ENCODE measurements around the gene ZSWIM4. TPM values are rescaled to one million over a fixed set of nuclear protein-coding genes. Genes with fewer than 3 reads are reported as not detected.
A peak's percentile ranks its signal among the peaks of the same experiment; 100 is the strongest.

ZSWIM4 gene
- total RNA-seq, 2 donors from 2014 or later = 11.1 to 12.0 TPM

- peak overlapping the region; percentile 94 for H3K27ac Mint-ChIP-seq
- H3K4me1 Mint-ChIP-seq (ENCODE audit: low read depth) = peaks cover 65% of the 10 kb centered on the region
- peaks cover 9 to 16% of the 10 kb centered on the region in 2 donors for H3K36me3 Mint-ChIP-seq (ENCODE audit: insufficient read depth in 2 of 2)
- H3K27me3 Mint-ChIP-seq (ENCODE audit: low read depth) = no peaks in the 10 kb centered on the region
- DNase-seq (no peak), ATAC-seq (replicated peaks in 1 of 2) (no peak)
- H3K9me3 Mint-ChIP-seq = no peaks in the 10 kb centered on the region
- H3K4me3 Mint-ChIP-seq = peak overlapping the region; percentile 91 to 96
These were observed 43.3 kb downstream of the ZSWIM4 start for GRCh38 chr19:13838435-13839129.

- peaks cover 7 to 12% of the 10 kb centered on the region in 2 donors for H3K36me3 Mint-ChIP-seq (ENCODE audit: insufficient read depth in 2 of 2)
- DNase-seq (peak; percentile 88 to 90), ATAC-seq (replicated peaks in 1 of 2) (peak; percentile 60 to 67)
- peak overlapping the region; percentile 90 for H3K27ac Mint-ChIP-seq
- H3K4me3 Mint-ChIP-seq = peak overlapping the region; percentile 91 to 96
- no peaks in the 10 kb centered on the region for H3K9me3 Mint-ChIP-seq
- H3K4me1 Mint-ChIP-seq (ENCODE audit: low read depth) = peaks cover 65% of the 10 kb centered on the region
- H3K27me3 Mint-ChIP-seq (ENCODE audit: low read depth) = no peaks in the 10 kb centered on the region
These were observed 44.1 kb downstream of the ZSWIM4 start for GRCh38 chr19:13839130-13839937.

- ATAC-seq (replicated peaks in 1 of 2) = peak in 1 of 2 donors; percentile 38
- H3K27ac Mint-ChIP-seq = peak overlapping the region; percentile 90
These were observed 44.7 kb downstream of the ZSWIM4 start for GRCh38 chr19:13839938-13840304.

GRCh38 chr19:13840305-13841085, 45.3 kb downstream of the ZSWIM4 start:
- no peaks in the 10 kb centered on the region for H3K27me3 Mint-ChIP-seq (ENCODE audit: low read depth)
- DNase-seq = peak; percentile 59 to 71
- ATAC-seq (replicated peaks in 1 of 2) = peak; percentile 3 to 23
- peaks cover 68% of the 10 kb centered on the region for H3K4me1 Mint-ChIP-seq (ENCODE audit: low read depth)
- H3K27ac Mint-ChIP-seq = peak overlapping the region; percentile 90
- H3K36me3 Mint-ChIP-seq (ENCODE audit: insufficient read depth in 2 of 2) = peaks cover 7 to 11% of the 10 kb centered on the region in 2 donors
- H3K9me3 Mint-ChIP-seq = no peaks in the 10 kb centered on the region
- peak overlapping the region; percentile 91 to 96 for H3K4me3 Mint-ChIP-seq

More at GRCh38 chr19:13839938-13840304, 44.7 kb downstream of the ZSWIM4 start:
- peaks cover 65% of the 10 kb centered on the region for H3K4me1 Mint-ChIP-seq (ENCODE audit: low read depth)
- H3K4me3 Mint-ChIP-seq = peak overlapping the region; percentile 91 to 96
- no peaks in the 10 kb centered on the region for H3K9me3 Mint-ChIP-seq
- no peak for DNase-seq
- H3K36me3 Mint-ChIP-seq (ENCODE audit: insufficient read depth in 2 of 2) = peaks cover 7 to 11% of the 10 kb centered on the region in 2 donors
- no peaks in the 10 kb centered on the region for H3K27me3 Mint-ChIP-seq (ENCODE audit: low read depth)

DNA sequence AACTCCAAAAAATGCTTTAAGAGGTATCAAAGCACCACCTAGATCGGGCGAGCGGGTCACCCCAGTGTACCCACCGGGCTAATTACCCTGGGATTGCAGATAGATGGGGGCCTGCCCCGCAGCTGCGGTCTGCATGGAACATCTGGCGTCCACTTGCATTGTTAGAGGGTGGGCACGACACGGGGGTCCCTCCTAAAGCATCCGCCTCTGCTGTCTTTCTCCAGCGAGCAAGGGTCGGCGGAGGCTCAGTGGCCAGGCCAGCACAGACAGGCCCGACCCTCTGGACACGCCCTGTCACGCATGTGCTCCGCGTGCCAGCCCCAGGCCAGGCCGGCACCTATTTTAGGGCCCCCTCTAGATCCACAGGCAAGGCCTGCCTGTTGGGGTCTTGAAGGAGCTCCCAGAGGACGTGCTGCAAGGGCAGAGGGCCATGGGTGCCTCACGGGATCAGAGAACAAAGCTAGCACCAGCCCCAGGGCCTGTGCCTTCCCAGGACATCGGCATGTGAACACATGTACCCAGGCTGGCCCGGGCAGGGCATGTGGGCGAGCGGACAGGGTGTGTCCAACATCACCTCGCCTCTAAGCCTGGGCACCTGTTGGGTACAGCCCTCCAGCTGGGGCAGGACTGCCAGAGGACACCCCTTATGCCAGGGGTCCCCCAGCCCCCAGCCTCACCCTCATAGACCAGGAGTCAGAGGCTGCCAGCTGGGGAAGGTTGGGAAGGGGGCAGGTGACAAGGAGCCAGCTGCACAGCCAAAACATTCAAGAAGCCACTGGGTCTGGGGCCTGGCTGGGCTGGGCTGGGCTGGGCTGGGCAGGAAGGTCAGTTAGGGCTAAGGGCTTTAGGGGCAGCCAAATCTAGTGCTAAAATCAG, 46.1 kb downstream of the ZSWIM4 start:
- peaks cover 7 to 11% of the 10 kb centered on the region in 2 donors for H3K36me3 Mint-ChIP-seq (ENCODE audit: insufficient read depth in 2 of 2)
- no peak for ATAC-seq (replicated peaks in 1 of 2)

GRCh38 chr19:13841962-13842290, 46.7 kb downstream of the ZSWIM4 start:
- no peak for DNase-seq
- H3K27ac Mint-ChIP-seq = peak overlapping the region; percentile 90
- H3K27me3 Mint-ChIP-seq (ENCODE audit: low read depth) = no peaks in the 10 kb centered on the region
- H3K36me3 Mint-ChIP-seq (ENCODE audit: insufficient read depth in 2 of 2) = peaks cover 7 to 10% of the 10 kb centered on the region in 2 donors
- H3K4me3 Mint-ChIP-seq = peak overlapping the region; percentile 91 to 96
- no peaks in the 10 kb centered on the region for H3K9me3 Mint-ChIP-seq
- peaks cover 76% of the 10 kb centered on the region for H3K4me1 Mint-ChIP-seq (ENCODE audit: low read depth)
- ATAC-seq (replicated peaks in 1 of 2) = no peak

More for the DNA sequence above, 46.1 kb downstream of the ZSWIM4 start:
- Mint-ChIP-seq H3K27me3 (ENCODE audit: low read depth) (no peaks in the 10 kb centered on the region), H3K4me3 (peak overlapping the region; percentile 91 to 96), H3K27ac (peak overlapping the region; percentile 90), H3K9me3 (no peaks in the 10 kb centered on the region), H3K4me1 (ENCODE audit: low read depth) (peaks cover 72% of the 10 kb centered on the region)
- DNase-seq = peak; percentile 37 to 57

DNA sequence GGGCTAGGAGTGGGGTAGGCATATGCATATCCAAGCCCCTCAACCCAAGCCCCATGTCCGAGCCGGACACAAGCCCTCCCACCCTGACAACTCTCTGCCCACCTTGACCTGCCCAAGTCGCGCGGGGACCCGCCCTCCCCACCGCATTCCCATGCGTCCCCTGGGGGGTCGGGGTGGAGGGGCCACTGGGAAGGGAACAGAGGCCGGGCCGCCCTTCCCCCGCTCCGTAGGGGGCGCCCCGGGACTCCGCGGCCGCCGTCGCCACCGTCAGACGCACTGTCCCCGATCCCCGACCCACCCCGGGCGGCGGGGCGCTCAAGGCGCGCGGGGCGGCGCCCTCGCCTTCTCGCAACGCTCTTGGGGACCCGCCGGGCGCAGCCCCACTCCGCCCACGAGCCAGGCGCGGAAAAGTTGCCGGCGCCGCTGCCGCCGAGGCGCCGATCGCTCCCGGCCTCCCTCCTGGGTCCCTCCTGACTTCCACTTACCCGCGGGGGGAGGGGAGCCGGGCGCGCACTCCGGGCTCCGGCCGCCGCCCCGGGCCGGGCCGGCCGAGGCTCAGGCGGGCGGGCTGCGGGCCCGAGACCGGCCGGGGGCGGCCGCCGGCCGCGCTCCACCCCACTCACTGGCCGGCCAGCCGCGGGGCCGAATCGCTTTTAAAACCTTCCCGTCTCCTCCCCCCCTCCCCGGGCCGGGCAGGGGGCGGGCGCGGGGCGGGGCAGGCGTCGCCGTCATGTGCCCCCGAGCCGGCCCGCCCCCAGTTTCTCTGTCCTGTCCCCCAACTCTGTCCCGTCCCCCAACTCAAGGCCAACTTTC, 47.3 kb downstream of the ZSWIM4 start:
- Mint-ChIP-seq H3K27ac (peak overlapping the region; percentile 90), H3K9me3 (no peaks in the 10 kb centered on the region), H3K4me1 (ENCODE audit: low read depth) (peaks cover 70% of the 10 kb centered on the region), H3K36me3 (ENCODE audit: insufficient read depth in 2 of 2) (peaks cover 7 to 10% of the 10 kb centered on the region in 2 donors), H3K4me3 (peak overlapping the region; percentile 91 to 96), H3K27me3 (ENCODE audit: low read depth) (no peaks in the 10 kb centered on the region)
- DNase-seq = peak; percentile 76 to 83
- peak in 1 of 2 donors; percentile 2 for ATAC-seq (replicated peaks in 1 of 2)

DNA sequence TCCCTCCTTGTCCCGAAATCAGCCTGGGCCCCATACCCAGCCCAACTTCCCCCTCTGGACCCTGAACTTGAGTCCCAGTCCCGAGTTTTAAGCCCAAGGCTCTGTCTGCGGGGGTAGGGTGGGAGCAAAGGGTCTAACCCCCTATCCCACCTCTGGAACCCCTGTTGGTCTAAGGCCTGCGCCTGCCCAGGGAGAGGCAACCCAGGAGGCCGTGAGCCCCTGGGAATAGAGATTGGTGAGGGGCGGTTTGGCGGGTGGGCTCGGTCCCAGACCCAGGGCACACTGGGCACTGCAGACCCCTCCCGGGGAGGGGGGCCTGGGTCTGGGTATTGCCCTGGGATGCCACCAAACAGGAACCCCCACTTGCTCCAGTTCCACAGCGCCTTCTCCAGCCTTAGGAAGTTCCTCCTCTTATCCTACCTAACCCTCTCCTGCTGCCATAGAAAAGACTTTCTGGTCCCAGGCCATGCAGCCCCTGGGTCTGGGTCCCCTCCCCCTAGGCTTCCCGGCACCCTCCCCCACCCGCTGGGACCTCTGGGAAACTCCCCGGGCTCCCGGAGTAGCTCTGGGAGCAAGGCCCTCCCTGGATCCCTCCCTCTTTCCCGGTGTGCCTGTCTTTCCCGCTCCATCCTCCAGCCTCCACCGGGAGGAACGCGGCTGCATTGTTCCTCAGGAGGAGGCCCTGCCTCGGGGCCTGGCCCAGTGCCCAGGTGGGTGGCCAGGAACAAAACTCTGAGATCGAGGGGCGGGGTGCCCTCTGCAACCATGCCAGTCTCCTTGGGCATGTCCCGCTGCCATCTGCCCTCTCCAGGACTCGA, 48.1 kb downstream of the ZSWIM4 start:
- H3K4me1 Mint-ChIP-seq (ENCODE audit: low read depth) = peaks cover 63% of the 10 kb centered on the region
- H3K27ac Mint-ChIP-seq = peak overlapping the region; percentile 85
- ATAC-seq (replicated peaks in 1 of 2) (no peak), DNase-seq (peak in 1 of 2 donors; percentile 4)
- peak overlapping the region; percentile 79 to 96 for H3K4me3 Mint-ChIP-seq
- peaks cover 7% of the 10 kb centered on the region in 2 donors for H3K36me3 Mint-ChIP-seq (ENCODE audit: insufficient read depth in 2 of 2)
- H3K9me3 Mint-ChIP-seq = no peaks in the 10 kb centered on the region
- no peaks in the 10 kb centered on the region for H3K27me3 Mint-ChIP-seq (ENCODE audit: low read depth)

- peak in 1 of 2 donors; percentile 2 for DNase-seq
- H3K27ac Mint-ChIP-seq = peak overlapping the region; percentile 80
- peaks cover 60% of the 10 kb centered on the region for H3K4me1 Mint-ChIP-seq (ENCODE audit: low read depth)
- H3K36me3 Mint-ChIP-seq (ENCODE audit: insufficient read depth in 2 of 2) = peaks cover 7% of the 10 kb centered on the region in 2 donors
- no peak for ATAC-seq (replicated peaks in 1 of 2)
- H3K27me3 Mint-ChIP-seq (ENCODE audit: low read depth) = no peaks in the 10 kb centered on the region
- no peaks in the 10 kb centered on the region for H3K9me3 Mint-ChIP-seq
- peak overlapping the region in 1 of 2 donors; percentile 96 for H3K4me3 Mint-ChIP-seq
These were observed 48.9 kb downstream of the ZSWIM4 start for GRCh38 chr19:13844130-13844631.

DNA sequence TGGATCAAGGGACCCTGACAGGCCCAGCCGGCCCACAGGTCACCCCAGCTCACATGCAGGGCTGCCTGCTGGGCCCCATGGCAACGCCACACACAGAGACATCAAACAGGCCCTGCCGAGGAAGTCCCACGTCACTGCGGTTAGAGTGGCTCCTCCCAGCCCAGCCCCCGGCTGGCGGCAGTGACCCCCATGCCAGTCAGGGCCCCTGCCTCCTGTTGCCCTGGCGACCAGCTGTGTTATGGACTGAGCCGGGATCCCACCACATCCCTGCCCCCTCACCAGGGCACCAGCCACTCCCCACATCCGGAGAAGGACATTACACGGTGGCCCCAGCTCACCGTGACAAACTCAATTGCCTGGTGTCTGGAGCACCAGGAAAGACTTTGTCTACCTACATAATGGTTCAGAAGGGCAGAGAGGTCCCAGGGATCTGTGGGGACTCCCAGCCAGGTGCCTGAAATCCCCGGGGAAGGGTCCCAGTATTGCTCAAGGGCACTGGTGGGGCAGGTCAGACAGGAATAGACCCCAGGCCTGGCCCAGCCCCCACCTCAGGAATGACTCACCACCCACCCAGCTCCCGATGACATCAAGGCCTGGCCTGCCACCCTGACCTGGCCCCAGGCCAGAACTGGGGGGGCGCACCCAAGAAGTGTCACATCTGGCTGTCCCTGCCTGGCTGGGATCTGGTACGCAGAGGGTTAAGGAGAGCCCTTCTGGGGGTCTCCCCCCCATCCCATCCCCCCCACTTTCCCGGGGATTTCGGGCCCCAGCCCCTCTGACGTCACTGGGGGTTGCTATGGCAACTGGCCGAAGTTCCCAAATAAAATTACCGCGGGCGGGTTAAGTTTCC, 51.5 kb downstream of the ZSWIM4 start:
- peak overlapping the region; percentile 70 to 74 for H3K4me3 Mint-ChIP-seq
- peak; percentile 74 to 80 for ATAC-seq (replicated peaks in 1 of 2)
- peak overlapping the region; percentile 85 for H3K27ac Mint-ChIP-seq
- peaks cover 0 to 2% of the 10 kb centered on the region in 2 donors for H3K36me3 Mint-ChIP-seq (ENCODE audit: insufficient read depth in 2 of 2)
- H3K9me3 Mint-ChIP-seq = no peaks in the 10 kb centered on the region
- peak; percentile 97 to 98 for DNase-seq
- H3K4me1 Mint-ChIP-seq (ENCODE audit: low read depth) = peaks cover 58% of the 10 kb centered on the region
- H3K27me3 Mint-ChIP-seq (ENCODE audit: low read depth) = no peaks in the 10 kb centered on the region

Data from activated T-cell treated with anti-CD3 and anti-CD28 coated beads, Interleukin-2, amount 50 U/mL, for 72 hours (primary cell).